SK-N-SH (cell line): ENCODE measurements around the gene DNAJB8. TPM values are rescaled to one million over a fixed set of nuclear protein-coding genes. Genes with fewer than 3 reads are reported as not detected.
A peak's percentile ranks its signal among the peaks of the same experiment; 100 is the strongest.

Experiments used
- CTCF ChIA-PET: fragments of 300-600, 350-600 bp; formaldehyde crosslinking; extraction: SDS; loops from one replicate; lab custom pipeline; 2021; lab: Yijun Ruan, JAX
- POLR2A ChIA-PET: fragments of 350-600 bp; sonication (Branson Sonifier 250); formaldehyde crosslinking; extraction: SDS; loops from one replicate; lab custom pipeline; 2020; ENCODE audit warnings: antibody characterized with exemption, inconsistent platforms; lab: Yijun Ruan, JAX
- DNase-seq: peaks from one replicate; pipeline ENCODE4 v3.0.0; 2012
- H2AFZ ChIP-seq: fragments of 200-600 bp; sonication (generic); 2 replicates; pipeline ENCODE4 v1.8.1; 2016; ENCODE audit warnings: antibody characterized with exemption, mild to moderate bottlenecking, low read depth
- H3F3A ChIP-seq: fragments of 200-600 bp; sonication (generic); replicated peaks from 2 replicates; pipeline ENCODE3; 2016; ENCODE audit warnings: antibody characterized with exemption, mild to moderate bottlenecking; ENCODE audit not compliant: insufficient read depth
- H3K27ac ChIP-seq, 2 experiments: fragments of 200-500 bp in 1 of 2; fragments of 200-600 bp in 1 of 2; sonication (Bioruptor generic) in 1 of 2; sonication (generic), shearing (Covaris generic) in 1 of 2; 2 replicates each; pipeline versions ENCODE4 v1.5.1 to v1.6.1; 2014 to 2016; ENCODE audit warnings: low read depth in 2 of 2, inconsistent platforms in 1 of 2, low read length in 1 of 2, mild to moderate bottlenecking in 1 of 2, mixed read lengths in 1 of 2
- H3K27me3 ChIP-seq: fragments of 200-600 bp; sonication (generic), shearing (Covaris generic); 2 replicates; pipeline ENCODE4 v1.6.1; 2016; ENCODE audit warnings: mixed run types; ENCODE audit not compliant: insufficient read depth
- H3K36me3 ChIP-seq, 2 experiments: fragments of 200-500 bp in 1 of 2; fragments of 200-600 bp in 1 of 2; sonication (Bioruptor generic) in 1 of 2; sonication (generic) in 1 of 2; replicated peaks in 1 of 2; 2 replicates each; pipeline versions ENCODE3 to v1.5.1; 2014 to 2016; ENCODE audit warnings: low read length in 1 of 2, mild to moderate bottlenecking in 1 of 2; ENCODE audit not compliant: insufficient read depth in 2 of 2, control insufficient read depth in 1 of 2
- H3K4me1 ChIP-seq, 2 experiments: fragments of 200-500 bp in 1 of 2; fragments of 200-600 bp in 1 of 2; sonication (Bioruptor generic) in 1 of 2; sonication (generic), shearing (Covaris generic) in 1 of 2; 2 replicates each; pipeline versions ENCODE4 v1.5.1 to v1.6.1; 2014 to 2016; ENCODE audit warnings: low read depth in 1 of 2, low read length in 1 of 2, mixed run types in 1 of 2; ENCODE audit not compliant: insufficient read depth in 2 of 2, control insufficient read depth in 1 of 2
- H3K4me2 ChIP-seq: fragments of 200-600 bp; sonication (generic), shearing (Covaris generic); 2 replicates; pipeline ENCODE4 v1.6.1; 2017; ENCODE audit warnings: mixed run types
- H3K4me3 ChIP-seq, 2 experiments: fragments of 200-500 bp in 1 of 2; fragments of 200-600 bp in 1 of 2; sonication (Bioruptor generic) in 1 of 2; sonication (generic), shearing (Covaris generic) in 1 of 2; 2 replicates each; pipeline versions ENCODE4 v1.5.1 to v1.8.1; 2014 to 2016; ENCODE audit warnings: low read depth in 2 of 2, inconsistent platforms in 1 of 2, low read length in 1 of 2, mild to moderate bottlenecking in 1 of 2, mixed read lengths in 1 of 2, moderate library complexity in 1 of 2
- H3K79me2 ChIP-seq: fragments of 200-600 bp; sonication (generic); 2 replicates; pipeline ENCODE4 v1.8.1; 2017; ENCODE audit warnings: mild to moderate bottlenecking; ENCODE audit not compliant: insufficient read depth
- H3K9ac ChIP-seq: fragments of 200-600 bp; sonication (generic); 2 replicates; pipeline ENCODE4 v1.6.1; 2017; ENCODE audit warnings: mixed run types
- H3K9me2 ChIP-seq: fragments of 200-600 bp; sonication (generic); 2 replicates; pipeline ENCODE4 v1.6.1; 2017; ENCODE audit warnings: mixed run types
- H3K9me3 ChIP-seq: fragments of 200-600 bp; sonication (generic); 2 replicates; pipeline ENCODE4 v1.6.1; 2017; ENCODE audit warnings: mixed run types, mild to moderate bottlenecking, moderate library complexity
- H4K20me1 ChIP-seq: fragments of 200-600 bp; sonication (generic); 2 replicates; pipeline ENCODE4 v1.6.1; 2017; ENCODE audit warnings: mild to moderate bottlenecking, mixed run types; ENCODE audit not compliant: insufficient read depth
- EP300 ChIP-seq, 2 experiments: IDR thresholded peaks; 2 replicates each; pipeline versions ENCODE4 v1.4.0 to v1.6.1; 2012; ENCODE audit warnings: borderline replicate concordance in 1 of 2, low read depth in 1 of 2, low read length in 1 of 2
- EZH2phosphoT487 ChIP-seq: fragments of 200-600 bp; sonication (generic); IDR thresholded peaks from 2 replicates; pipeline ENCODE4 v1.6.1; 2017; ENCODE audit warnings: low read depth, mixed run types, mild to moderate bottlenecking, antibody characterized with exemption, moderate library complexity, borderline replicate concordance
- NRF1 ChIP-seq: IDR thresholded peaks from 2 replicates; pipeline ENCODE4 v1.6.1; 2012; ENCODE audit warnings: low read depth, mild to moderate bottlenecking, low read length
- RCOR1 ChIP-seq: fragments of 150-350 bp; IDR thresholded peaks from 2 replicates; pipeline ENCODE4 v1.6.1; 2017; ENCODE audit warnings: antibody characterized with exemption, low read length
- REST ChIP-seq: IDR thresholded peaks from 2 replicates; pipeline ENCODE4 v1.6.1; 2012; ENCODE audit warnings: mild to moderate bottlenecking, low read depth, low read length, moderate library complexity
- RXRA ChIP-seq: IDR thresholded peaks from 2 replicates; pipeline ENCODE4 v1.4.0; 2012; ENCODE audit warnings: low read depth, mild to moderate bottlenecking, borderline replicate concordance
- TEAD4 ChIP-seq: IDR thresholded peaks from 2 replicates; pipeline ENCODE4 v1.4.0; 2012; ENCODE audit warnings: mild to moderate bottlenecking, borderline replicate concordance; ENCODE audit not compliant: insufficient read depth
- WGBS: methylation state at CpG from one replicate; pipeline ENCODE4 v1.1.6; 2017; ENCODE audit warnings: low lambda C conversion rate; 5-methylcytosine and 5-hydroxymethylcytosine counted together
- polyA plus RNA-seq, 3 experiments: library from polyadenylated mRNA; depleted of rRNA; stranded (reverse); fragments of >200 nt; gene quantifications; 2 replicates each; pipeline ENCODE4 v1.2.3, GENCODE V29; 2012
- TF ChIP-seq, protein P1 (sequence below): IDR thresholded peaks from 2 replicates; pipeline ENCODE4; 2012

Gene DNAJB8
- polyA plus RNA-seq, 1 of the 3 experiments (the other 2 are of a cell fraction) = not detected

DNA sequence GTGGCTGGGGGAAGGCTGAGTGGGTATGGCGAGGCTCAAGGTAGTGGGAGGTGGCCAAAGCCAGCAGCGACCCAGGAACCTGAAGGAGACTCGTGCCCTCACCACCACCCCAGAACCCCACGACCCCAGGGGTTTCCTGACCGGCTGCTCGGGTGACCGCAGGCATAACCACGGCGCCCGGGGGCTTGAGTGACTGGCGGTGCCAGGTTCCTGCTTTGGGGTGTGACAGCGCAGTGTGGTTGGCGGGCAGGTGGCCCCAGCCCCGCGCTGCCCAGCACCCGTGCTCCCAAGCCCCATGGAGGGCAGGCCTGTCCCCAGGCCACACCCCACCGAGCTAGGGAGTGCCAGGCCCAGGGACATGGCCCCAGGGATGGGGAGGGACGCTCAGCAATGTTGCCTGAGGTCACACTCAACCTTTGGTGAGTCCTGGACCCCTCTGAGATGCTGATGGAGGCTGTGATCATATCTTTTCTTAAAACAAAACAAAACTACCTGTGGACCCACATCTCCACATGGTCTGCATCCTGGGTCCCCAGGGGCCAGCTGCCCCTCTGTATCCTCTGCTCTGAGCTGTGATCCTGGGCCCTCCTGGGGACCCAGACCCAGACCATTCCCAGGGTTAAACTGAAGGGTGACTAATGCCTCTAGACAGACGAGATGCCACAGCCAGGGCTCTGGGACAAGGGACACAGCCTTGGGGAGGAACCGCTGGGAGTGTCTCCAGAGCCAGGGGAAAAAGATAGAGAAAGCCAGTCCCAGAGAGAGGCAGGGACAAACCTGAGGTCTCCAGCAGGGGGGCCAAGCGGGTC, 13.0 kb downstream of the DNAJB8 start:
- Histone ChIP-seq H3K79me2 (no peaks in the 10 kb centered on the region), H3K4me2 (no peak overlapping the region)
- POLR2A ChIA-PET = interaction anchor here (1.0 kb wide), 1 partner anchor 23 kb away, joined by 3 read pairs; no protein-coding TSS in a partner anchor
- 0 out of 4 replicates have a peak, but pooled peaks of 1 of the 2 experiments have one; percentile 19 for TF ChIP-seq EP300 (IDR thresholded peaks at IDR 0.05; ENCODE audit: borderline replicate concordance in 1 of 2, low read depth in 1 of 2, low read length in 1 of 2)
- no peak for TF ChIP-seq RXRA
- TF ChIP-seq, all 33 proteins: peak for 1
- no peaks in the 10 kb centered on the region for H3K9me3 ChIP-seq
- no peaks in the 10 kb centered on the region for H3K9me2 ChIP-seq
- no peak overlapping the region for H2AFZ ChIP-seq
- H3K9ac ChIP-seq = no peak overlapping the region
- DNase-seq = no peak
- no peak overlapping the region for H3K4me3 ChIP-seq
- CTCF ChIA-PET = interaction anchor here (1.0 to 2.5 kb wide), 3 partner anchors 15 to 147 kb away, joined by 4 to 17 read pairs (median 13); no protein-coding TSS in a partner anchor
- no peaks in the 10 kb centered on the region for H3K36me3 ChIP-seq
- 56% methylated on average over 6 of the region's 21 CpGs for WGBS
- H4K20me1 ChIP-seq = no peaks in the 10 kb centered on the region
- H3K27ac ChIP-seq = peak overlapping the region in 1 of 2 experiments; percentile 100; a peak in 2 of 4 replicates
- H3K27me3 ChIP-seq = 0 out of 2 replicates have a peak, but pooled peaks cover 5% of the 10 kb centered on the region
- H3F3A ChIP-seq = no peaks in the 10 kb centered on the region
- peaks cover 0 to 56% of the 10 kb centered on the region in 2 experiments; a peak in 1 of 4 replicates for H3K4me1 ChIP-seq

- Histone ChIP-seq H3K79me2 (no peaks in the 10 kb centered on the region), H3K4me2 (no peak overlapping the region), H3K9me3 (no peaks in the 10 kb centered on the region), H2AFZ (no peak overlapping the region), H3K27me3 (0 out of 2 replicates have a peak, but pooled peaks cover 5% of the 10 kb centered on the region), H3K4me3 (no peak overlapping the region), H3K36me3 (no peaks in the 10 kb centered on the region), H4K20me1 (no peaks in the 10 kb centered on the region), H3F3A (no peaks in the 10 kb centered on the region), H3K9me2 (no peaks in the 10 kb centered on the region), H3K27ac (peak overlapping the region in 1 of 2 experiments; percentile 100; a peak in 1 of 4 replicates), H3K4me1 (peaks cover 0 to 46% of the 10 kb centered on the region in 2 experiments; a peak in 1 of 4 replicates), H3K9ac (no peak overlapping the region)
- ChIA-PET CTCF (interaction anchor here (0.8 to 2.5 kb wide), 4 partner anchors 11 to 146 kb away, joined by 3 to 17 read pairs (median 8); no protein-coding TSS in a partner anchor), POLR2A (interaction anchor here (1.0 to 1.9 kb wide), 2 partner anchors 11 to 24 kb away, joined by 4 to 8 read pairs; no protein-coding TSS in a partner anchor)
- TF ChIP-seq, protein P1, sequence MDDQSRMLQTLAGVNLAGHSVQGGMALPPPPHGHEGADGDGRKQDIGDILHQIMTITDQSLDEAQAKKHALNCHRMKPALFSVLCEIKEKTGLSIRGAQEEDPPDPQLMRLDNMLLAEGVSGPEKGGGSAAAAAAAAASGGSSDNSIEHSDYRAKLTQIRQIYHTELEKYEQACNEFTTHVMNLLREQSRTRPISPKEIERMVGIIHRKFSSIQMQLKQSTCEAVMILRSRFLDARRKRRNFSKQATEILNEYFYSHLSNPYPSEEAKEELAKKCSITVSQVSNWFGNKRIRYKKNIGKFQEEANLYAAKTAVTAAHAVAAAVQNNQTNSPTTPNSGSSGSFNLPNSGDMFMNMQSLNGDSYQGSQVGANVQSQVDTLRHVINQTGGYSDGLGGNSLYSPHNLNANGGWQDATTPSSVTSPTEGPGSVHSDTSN = no peak
- TF ChIP-seq RCOR1 (no peak), NRF1 (no peak), TEAD4 (no peak), EZH2phosphoT487 (no peak), REST (no peak)
- no peak for DNase-seq
- 53% methylated on average over 8 of the region's 21 CpGs for WGBS
Observed at GRCh38 chr3:128452678-128453275, 13.9 kb downstream of the DNAJB8 start.
